GM19438 (cell line): Measurements from ENCODE around the gene DENND1A.
"Not testable (repeated sequence)": the region's sequence is repeated elsewhere in the genome, so short reads cannot be mapped to it uniquely, and the experiment has no call there.

Experiments used
- ATAC-seq: cut with Tn5 transposase; IDR thresholded peaks from one replicate; pipeline ENCODE4 v1.9.1; 2021; ENCODE audit warnings: low read depth; ENCODE audit not compliant: unreplicated experiment

DENND1A gene

DNA sequence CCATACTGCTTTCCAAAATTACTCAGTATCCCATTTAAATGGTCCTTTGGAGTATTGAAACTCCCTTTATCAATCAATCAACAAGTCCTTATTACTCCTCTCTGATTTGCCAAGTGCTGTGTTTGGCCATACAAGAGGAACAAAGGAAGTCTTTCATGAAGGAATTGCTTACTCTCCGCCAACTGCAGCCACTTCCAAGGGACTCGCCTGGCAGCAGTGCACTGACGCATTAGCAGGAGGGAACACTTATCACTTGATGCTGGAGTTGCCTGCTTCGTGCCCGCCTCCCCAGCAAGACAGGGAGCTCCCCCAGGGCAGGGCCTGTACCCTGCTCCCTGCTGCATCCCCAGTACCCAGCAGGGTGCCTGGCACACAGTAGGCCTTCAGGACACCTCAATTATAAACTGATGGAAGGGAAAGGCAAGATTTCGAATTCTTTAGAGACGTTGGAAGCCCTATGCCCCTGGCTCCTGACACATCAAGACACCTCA lies 476.1 kb downstream of the DENND1A start:
- no peak for ATAC-seq

GRCh38 chr9:123453076-123453667 lies 476.8 kb downstream of the DENND1A start:
- ATAC-seq = no peak

DNA sequence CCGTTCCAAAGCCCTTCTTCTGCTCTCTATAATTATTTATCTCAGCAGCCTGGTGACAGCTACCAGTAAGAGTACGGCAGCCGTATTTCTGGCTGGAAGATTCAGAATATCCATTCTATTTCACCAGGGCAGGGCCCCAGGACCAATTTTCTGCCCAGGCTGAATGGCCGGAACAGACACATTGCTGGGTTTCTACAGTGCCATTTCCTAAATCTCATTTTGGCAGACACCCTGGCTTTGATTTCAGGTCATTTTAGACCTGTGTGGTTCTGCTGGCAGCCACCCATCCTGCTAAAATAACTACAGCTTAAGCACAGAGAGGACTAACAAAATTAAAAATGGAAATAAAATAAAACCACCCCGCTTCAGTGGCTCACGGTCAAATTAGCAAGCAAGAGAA lies 478.9 kb downstream of the DENND1A start:
- no peak for ATAC-seq

DNA sequence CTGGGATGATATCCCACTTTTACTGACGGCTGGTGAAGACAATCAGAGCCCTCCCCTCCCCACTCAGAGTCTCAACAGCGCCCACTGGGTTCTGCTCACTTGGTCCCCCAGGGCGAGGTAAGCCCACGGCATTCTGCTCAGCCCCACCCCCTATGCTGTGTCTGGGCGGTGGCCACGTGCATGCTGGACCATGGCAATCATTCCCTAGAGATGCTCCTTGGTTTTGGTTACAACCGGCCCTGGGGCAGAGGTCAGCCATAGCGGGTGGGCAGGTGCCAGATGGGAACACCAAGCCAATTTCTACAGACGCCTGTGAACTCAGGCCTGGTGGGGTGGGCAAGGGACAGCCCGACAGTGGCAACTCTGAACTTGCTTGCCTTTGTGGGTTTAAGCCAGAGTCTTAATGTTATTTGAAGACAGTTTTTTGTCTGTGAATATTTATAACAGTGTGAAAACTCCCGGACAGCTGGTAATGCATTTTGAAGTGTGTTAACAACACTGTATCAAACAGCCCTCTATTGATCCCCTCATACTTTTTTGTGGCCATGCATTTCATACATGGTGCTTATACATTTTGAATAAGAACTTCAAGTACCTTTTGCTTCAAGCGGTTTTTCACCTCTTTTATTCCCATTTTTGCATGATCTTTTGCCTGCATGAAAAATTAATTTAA lies 479.7 kb downstream of the DENND1A start:
- ATAC-seq = no peak

- no peak for ATAC-seq
Measured at GRCh38 chr9:123447934-123448646, 481.8 kb downstream of the DENND1A start.

- no peak for ATAC-seq
Measured at GRCh38 chr9:123445981-123446610, 483.8 kb downstream of the DENND1A start.

- ATAC-seq = no peak
Measured at GRCh38 chr9:123445116-123445515, 484.8 kb downstream of the DENND1A start.

DNA sequence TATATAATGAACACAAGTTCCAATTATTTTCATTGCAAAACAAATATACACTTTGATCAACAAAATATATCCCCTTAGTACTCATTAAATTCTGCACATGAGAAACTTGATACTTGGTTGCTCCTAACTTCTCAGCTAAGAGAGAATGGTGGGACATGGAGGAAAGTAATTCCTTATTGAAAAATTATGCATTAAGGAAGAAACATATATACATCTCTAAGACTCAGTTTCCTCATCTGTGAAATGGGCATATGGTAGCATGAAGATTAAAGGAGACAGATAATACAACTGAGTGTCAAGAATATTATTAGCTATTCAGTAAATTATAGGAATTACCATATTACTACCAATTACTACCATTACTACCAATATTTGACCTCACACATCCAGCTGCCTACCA lies 488.2 kb downstream of the DENND1A start:
- ATAC-seq = no peak

GRCh38 chr9:123440256-123440655 lies 489.7 kb downstream of the DENND1A start:
- no peak for ATAC-seq

GRCh38 chr9:123438821-123439220 lies 491.1 kb downstream of the DENND1A start:
- ATAC-seq = no peak

DNA sequence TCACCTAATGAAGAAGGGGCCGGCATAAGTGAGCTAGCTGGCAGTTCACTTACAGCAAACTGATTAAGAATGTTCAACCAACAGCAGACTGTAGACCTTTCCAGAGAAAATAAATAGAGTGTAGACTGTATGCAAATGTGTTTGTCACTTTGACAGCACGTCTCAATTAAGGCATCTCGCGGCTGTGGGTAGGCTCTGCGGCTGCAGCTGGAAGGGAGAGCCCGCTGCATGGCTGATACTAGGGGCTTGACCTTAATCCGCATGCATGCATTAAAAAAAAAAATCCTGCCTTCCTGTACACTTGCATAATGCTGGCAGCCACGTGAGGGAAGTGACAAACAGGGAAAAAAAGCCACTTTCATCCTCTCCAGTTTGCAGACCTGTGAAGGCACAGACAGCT lies 491.6 kb downstream of the DENND1A start:
- ATAC-seq = no peak

DNA sequence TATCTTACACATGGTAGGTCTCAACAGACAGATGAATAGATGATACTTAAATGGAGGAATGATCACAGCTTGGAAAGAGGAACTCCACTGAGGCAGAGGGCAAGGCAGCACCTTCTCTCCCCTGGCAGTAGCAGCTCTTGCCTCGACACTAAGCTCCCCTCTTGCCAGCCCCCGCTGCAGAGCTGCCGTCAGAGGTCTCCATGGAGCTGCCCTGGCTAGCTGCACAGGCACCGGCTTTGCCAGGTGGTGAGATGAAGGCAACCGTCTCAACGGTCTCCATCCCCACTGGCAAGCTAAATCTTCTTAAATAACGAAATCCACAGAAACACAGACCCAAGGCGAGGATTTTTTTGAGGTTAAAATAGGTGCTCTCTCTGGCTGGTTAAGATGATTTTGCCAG lies 492.7 kb downstream of the DENND1A start:
- ATAC-seq = no peak

GRCh38 chr9:123435471-123435870 lies 494.5 kb downstream of the DENND1A start:
- no peak for ATAC-seq

DNA sequence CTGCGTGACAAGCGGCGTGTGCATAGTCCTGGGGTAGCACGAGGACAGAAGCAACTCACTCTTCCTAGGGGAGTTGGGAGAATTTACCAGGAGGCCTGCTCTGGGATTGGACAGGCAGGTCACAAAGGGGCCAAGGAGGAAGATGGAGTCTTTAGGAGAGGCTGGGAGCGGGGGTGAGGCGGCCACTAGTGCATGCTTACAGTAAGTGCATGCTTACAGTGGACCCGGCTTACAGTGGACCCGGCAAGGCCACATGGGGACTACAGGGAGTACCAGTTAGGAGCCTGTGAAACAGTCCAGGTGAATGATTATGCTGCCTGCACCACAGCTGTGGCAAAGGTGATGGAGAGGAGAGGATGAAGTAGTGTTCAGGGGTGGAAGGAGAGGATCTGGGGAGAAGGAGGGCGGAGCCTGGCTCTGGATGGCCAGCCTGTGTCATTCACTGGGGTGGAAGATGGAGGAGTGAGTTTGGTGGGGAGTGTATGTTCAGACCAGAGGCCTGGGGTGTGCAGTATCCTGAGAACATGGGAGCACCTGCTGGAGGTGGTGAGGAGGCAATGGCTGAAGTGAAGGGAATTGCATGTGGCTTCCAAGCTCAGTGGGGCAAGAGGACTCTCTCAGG lies 495.2 kb downstream of the DENND1A start:
- ATAC-seq = no peak

GRCh38 chr9:123432331-123433236 lies 497.3 kb downstream of the DENND1A start:
- ATAC-seq = no peak

DNA sequence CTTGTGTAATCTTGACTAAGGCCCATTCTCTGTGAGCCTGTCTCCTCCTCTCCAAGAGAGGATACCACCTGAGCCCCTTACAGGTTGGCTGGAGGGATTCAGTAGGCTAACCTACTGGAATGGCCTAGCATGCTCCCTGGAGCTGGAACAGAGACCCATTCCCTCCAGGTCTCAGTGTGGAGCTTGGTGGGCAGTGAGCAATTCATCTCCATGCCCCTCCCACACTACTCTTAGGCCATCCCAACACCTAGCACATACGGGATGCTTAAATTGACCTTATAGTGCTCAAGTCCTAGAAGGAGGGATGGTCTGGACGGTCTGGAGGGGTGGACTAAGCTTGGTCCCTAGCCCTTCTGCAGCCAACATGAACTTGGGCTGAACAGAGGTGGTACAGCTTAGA lies 498.3 kb downstream of the DENND1A start:
- ATAC-seq = no peak

DNA sequence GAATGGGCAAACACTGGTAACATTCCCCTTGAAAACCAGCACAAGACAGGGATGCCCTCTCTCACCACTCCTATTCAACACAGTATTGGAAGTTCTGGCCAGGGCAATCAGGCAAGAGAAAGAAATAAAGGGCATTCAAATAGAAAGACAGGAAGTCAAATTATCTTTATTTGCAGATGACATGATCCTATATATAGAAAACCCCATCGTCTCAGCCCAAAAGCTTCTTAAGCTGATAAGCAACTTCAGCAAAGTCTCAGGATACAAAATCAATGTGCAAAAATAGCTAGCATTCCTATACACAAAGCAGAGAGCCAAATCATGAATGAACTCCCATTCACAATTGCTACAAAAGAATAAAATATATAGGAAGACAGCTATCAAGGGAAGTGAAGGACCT lies 501.5 kb downstream of the DENND1A start:
- not testable (repeated sequence) for ATAC-seq

- peak; percentile 86 for ATAC-seq
Measured at GRCh38 chr9:123426406-123426805, 503.5 kb downstream of the DENND1A start.

GRCh38 chr9:123425836-123426365 lies 504.0 kb downstream of the DENND1A start:
- ATAC-seq = no peak
